ENCODE results near the gene KRTAP5-1. TPM values are rescaled to one million over a fixed set of nuclear protein-coding genes. Genes with fewer than 3 reads are reported as not detected.

Gene KRTAP5-1
- polyA plus RNA-seq, 4 donors = 0.56 to 0.96 TPM; not detected in 2

DNA sequence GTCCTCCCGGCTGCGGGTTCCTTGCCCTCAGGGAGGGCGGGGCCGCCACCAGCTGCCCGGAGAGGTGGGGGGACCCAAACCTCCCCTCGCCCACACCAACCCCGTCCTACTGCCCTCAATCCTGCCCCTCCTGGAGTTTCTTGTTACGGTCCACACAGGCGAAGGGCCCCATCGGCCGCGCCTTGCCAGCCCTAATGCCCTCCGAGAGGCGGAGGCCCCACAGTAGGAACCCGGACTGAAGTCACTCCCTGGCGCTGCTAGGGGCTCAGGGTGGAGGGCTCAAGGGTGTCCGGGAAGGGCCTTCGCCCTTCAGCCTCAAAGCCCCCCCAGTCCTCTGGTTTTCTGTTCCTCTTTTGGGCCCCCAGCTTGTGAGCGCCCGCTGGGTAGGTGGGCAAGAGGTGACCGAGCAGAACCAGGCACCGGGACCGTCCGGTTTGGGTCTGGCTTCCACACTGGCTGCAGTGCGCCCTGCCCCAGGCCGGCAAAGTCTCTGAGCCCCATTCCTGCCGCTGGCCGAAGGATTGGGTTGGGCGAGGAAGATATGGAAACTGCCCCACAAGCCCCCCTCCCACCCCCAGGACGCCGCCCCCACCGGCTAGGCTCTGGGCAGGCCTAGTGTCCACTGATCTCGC is 37.5 kb downstream of the KRTAP5-1 start:
- no peak for DNase-seq (ENCODE audit: low read depth in 4 of 4, low spot score in 2 of 4)

DNA sequence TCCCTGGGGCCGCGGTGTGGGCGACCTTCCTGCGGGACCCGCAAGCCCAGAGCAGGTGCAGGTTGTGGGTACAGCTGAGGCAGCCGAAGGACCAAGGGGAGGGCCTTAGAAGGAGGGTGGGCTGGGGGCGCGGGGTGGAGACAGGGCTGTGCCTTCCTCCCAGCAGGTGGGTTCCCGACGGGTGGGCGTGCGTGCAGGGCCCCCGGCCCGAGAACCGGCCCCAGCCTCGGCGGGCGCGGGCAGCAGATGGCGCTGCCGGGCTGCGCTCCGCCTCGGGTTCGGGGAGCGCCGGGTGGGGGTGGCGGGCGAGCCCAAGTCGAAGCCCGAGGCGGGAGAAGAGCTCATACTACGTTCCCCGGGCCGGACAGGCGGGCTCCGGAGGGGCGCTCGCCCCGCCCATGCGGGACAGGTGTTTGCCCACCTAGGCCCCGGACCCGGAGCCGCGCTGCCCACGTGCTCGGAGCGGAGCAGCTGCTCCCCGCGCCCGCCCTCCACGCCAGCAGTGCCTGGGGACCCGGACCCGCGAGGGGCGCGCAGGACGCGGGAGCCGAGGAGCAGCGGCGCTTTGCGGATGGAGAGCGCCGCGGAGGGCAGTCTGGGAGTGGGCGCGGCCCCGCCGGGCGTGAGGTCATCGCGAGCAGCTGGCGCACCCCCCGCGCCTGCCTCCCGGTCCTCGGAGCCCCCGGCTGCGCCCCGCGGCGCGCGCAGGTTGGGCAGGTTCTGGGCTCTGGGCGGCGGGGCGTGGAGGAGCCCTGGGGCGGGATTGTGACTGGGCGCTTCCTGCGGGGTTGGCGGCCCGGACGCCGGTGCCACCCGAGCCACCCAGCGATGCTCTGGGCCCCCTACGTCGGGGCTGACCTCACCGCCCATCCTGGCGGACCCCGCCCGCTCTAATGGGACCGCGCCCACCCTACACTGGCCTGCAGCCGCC is 38.3 kb downstream of the KRTAP5-1 start:
- DNase-seq (ENCODE audit: low read depth in 4 of 4, low spot score in 2 of 4) = no peak

DNA sequence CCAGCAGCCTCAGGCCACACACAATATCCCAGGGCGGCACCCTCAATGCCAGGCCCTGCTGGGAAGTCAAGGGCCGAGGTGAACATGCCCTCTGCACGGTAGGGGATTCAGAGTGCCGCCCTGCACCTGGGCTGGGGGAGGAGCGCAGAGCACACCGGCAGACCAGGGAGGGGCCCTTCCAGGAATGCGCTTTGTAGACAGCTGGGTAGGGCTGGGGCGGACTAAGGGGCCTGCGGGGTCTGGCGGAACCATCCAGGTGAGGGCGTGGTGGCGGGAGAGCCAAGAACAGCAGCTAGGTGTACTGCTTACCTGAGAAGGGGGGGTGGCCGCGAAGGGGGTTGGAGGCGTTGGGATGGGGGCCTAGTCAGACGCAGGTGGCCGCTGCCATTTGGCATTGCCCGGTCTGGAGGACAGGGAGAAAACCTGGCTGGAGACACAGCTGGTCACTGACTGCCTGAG is 39.0 kb downstream of the KRTAP5-1 start:
- no peak for DNase-seq (ENCODE audit: low read depth in 4 of 4, low spot score in 2 of 4)

DNA sequence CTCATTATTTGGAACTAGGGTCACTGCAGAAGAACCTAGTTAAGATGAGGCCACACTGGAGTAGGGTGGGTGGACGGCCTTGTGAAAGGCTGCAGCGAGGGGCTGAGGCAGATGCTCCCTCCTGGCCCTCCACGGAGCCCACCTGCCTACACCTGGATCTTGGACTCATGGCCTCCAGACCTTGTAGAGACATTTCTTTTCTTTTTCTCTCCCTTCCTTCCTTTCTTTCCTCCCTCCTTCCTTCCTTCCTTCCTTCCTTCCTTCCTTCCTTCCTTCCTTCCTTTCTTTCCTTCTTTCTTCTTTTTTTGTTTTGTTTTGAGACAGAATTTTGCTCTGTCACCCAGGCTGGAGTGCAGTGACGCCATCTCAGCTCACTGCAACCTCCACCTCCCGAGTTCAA is 39.7 kb downstream of the KRTAP5-1 start:
- DNase-seq (ENCODE audit: low read depth in 4 of 4, low spot score in 2 of 4) = no peak

DNA sequence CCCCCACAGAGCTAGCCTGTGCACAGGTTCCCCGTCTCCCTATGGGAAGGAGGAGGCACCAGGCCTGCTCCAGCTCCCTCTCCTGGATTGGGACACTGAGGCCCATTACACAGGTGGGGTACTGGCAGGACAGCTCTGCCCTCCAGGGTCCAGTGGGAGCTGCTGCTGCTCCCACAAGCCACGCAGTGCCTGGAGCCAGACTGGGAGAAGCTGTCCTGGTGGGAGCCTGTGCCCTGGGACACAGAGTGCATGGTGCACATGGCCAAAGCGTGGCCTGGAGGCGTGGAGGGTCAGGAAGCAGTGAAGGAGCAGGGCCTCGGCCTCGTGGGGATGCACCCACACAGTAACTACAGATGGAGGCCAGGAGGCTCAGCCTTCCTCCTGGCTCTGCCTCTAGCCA is 40.5 kb downstream of the KRTAP5-1 start:
- no peak for DNase-seq (ENCODE audit: low read depth in 4 of 4, low spot score in 2 of 4)

DNA sequence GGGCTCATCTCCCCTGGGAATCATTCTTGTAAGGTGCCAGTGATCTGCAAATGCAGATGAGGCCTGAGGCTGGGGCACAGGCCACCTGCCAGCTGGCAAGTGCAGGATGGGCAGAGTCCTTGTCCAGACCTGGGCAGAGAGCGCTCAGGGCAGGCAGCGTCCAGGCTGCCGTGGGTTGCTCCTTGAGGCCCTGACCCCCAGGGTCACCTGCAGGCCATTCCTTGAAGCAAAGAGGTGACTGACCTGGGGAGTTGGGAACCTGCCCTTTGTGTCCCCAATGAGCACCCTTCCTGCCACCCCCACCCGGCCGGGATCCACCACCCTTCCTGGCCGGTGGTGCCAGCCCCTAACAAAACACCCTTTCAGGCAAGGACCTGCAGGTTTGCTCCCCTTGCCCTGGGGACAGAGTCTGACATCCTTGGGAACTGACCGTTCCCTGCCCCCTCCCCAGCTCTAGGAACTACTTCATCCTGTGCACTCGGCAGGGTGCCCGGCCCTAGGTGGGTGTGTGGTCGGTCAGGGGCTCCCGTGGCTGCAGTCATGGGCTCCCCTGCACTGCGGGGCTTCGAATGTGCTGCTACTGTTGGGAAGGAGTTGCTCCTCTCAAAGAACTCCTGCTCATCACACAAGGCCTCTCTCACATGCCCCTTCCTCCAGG is 41.3 kb downstream of the KRTAP5-1 start:
- no peak for DNase-seq (ENCODE audit: low read depth in 4 of 4, low spot score in 2 of 4)

DNA sequence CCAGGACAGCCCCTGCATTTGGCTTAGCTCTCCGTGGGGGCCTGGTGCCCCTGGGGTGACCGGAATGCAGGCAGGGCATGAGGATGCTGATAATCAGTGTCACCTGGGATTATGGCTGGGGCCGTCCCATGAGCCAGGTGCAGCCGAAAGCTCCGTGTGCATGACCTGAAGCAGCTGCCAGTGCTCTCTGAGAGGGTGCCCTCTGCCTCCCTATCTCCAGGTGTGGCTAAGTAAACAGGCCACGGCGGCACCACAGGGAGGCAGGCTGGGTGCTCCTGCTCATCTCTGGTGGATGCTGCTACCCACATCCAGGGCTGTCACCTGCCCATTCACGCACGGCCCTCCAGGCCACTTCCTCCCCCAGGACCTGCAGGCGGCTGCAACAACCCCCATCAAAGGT is 42.8 kb downstream of the KRTAP5-1 start:
- DNase-seq (ENCODE audit: low read depth in 4 of 4, low spot score in 2 of 4) = no peak

DNA sequence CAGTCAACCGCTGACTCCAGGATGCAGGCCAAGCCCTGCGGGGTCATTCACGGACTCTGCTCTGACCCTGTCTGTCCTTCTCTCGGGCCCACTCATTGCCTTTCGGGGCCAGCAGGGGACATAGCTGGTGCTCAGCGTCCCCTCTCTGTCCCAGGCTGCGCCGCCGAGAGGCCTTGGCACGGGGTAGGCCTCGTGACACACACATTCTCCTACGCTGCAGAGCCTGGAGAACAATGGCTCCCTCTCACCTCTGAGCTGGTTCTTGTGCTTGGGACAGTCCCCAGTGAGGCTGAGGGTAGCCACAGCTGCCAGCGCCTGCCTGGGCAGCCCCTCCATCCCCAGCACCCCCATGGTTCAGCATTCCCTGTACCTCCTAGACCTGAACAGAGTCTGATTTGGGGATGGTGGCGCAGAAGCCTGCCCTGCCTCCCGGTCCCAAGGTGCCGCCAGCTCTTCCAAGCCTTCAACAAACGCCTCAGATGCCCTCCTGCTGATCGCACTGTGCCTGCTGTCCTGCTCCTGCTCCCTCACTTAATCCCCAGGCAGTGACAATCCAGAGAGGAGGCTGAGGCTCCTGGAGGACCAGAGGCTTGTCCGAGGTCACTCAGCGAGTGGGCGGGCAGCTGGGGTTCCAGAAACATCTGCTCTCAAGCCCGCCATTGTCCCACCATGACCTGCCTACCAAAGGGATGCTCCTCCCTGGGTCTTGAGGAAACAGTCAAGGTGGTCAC is 43.4 kb downstream of the KRTAP5-1 start:
- no peak for DNase-seq (ENCODE audit: low read depth in 4 of 4, low spot score in 2 of 4)

DNA sequence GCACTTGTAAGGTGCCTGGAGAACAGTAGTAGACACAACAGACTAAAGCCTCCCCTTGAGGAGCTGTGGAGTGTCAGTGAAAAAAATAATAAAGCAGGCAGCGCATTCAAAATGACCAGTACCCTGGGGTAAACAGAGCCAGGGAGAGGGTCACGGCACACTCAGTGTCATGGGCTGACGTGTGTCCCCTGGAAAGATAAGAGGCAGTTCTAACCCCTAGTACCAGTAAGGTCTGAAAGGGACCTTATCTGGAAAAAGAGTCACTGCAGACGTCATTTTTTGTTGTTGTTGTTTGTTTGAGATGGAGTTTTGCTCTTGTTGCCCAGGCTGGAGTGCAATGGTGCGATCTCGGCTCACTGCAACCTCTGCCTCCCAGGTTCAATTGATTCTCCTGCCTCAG is 45.0 kb downstream of the KRTAP5-1 start:
- DNase-seq (ENCODE audit: low read depth in 4 of 4, low spot score in 2 of 4) = no peak

DNA sequence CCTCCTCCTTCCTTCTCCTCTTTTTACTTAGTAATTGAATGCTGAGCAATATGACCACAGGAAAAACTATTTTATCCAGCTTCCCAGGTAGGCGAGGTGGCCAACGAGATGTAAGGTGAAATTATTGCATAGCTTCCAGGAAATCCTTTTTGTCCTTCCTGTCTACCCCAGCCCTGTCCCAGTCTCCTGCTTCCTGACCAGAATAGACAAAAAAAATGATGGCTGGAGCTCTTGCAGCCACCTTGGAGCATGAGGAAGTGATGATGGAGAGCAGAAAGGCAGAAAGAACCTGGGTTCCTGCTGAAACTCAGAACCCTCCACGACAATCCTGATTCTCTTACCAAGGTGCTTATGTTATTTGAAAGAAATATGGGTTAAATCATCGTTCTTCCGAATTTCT is 46.9 kb downstream of the KRTAP5-1 start:
- no peak for DNase-seq (ENCODE audit: low read depth in 4 of 4, low spot score in 2 of 4)

DNA sequence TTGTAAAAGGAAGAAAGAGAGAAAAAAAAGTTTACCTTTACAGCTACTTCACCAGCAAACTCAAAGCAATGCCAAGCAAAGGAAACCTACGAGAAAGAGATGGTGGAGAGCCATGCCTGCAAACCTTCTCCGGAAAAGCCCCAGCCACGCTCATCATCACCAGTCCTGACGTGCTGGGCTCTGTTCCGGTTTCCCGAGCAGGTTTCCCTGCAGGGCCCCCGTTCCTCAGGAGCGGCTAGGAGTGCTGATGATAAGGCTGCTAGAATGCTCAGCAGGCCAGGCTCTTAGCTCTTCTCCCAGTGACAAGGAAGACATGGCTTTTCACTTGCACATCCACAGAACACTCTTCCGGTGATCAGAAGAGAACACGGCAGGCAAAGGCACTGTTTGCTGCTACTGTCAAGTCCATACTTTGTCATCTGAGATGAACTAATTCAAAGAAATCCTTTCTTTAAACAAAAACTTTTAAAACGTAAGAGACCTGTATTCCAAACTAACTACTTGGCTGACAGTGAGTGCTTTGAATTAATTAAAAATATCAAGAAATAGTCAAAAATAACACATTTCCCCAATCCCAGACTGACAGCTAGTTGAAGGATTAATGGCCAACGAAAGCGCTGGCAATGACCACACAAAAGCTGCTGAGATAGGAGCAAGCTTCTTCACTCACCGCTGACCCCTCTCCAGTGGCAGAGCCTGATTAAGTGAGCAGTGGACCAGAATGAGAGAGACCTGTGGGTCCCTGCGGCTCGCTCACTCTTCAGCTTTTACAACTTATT is 48.8 kb downstream of the KRTAP5-1 start:
- no peak for DNase-seq (ENCODE audit: low read depth in 4 of 4, low spot score in 2 of 4)

DNA sequence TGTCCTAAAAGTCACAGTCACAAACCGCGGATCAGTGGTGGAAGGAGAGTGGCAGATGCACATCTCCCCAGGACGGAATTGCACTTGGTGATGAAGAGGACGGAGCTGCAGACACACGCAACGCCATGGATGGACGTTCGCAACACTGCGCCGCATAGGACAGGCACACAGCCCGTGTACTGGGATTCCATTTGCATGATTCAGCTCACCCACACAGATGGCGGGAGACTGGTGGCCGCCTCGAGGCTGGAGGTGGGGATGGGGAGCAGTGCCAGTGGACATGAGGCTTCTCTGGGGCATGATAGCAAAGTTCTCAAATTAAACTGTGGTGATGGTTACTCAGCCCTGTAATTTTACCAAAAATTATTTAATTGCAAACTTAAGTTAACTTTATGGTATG is 50.4 kb downstream of the KRTAP5-1 start:
- DNase-seq (ENCODE audit: low read depth in 4 of 4, low spot score in 2 of 4) = no peak

Other genes with a start within 250 kb of the KRTAP5-1 start
- gene BRSK2, start 195.3 kb downstream of the KRTAP5-1 start, polyA plus RNA-seq (ENCODE audit: insufficient read length in 4 of 4) = 1 to 10 TPM in 1 of 4 donors, under 1 TPM in 3; 0.41 to 1.5 (median 0.71) TPM
- gene MOB2, start 98.5 kb downstream of the KRTAP5-1 start, polyA plus RNA-seq (ENCODE audit: insufficient read length in 4 of 4) = 10 to 100 TPM; 30.3 to 34.8 (median 33.6) TPM
- gene DUSP8, start 13.0 kb downstream of the KRTAP5-1 start, polyA plus RNA-seq (ENCODE audit: insufficient read length in 4 of 4) = 1 to 10 TPM; 2.6 to 5.0 (median 3.6) TPM
- gene KRTAP5-2, start 13.0 kb upstream of the KRTAP5-1 start, polyA plus RNA-seq (ENCODE audit: insufficient read length in 4 of 4) = under 1 TPM in 1 of 4 donors, not detected in 3; 0.13 TPM
- gene KRTAP5-3, start 23.2 kb upstream of the KRTAP5-1 start, polyA plus RNA-seq (ENCODE audit: insufficient read length in 4 of 4) = not detected
- gene KRTAP5-4, start 36.9 kb upstream of the KRTAP5-1 start, polyA plus RNA-seq (ENCODE audit: insufficient read length in 4 of 4) = not detected
- gene KRTAP5-5, start 44.5 kb upstream of the KRTAP5-1 start, polyA plus RNA-seq (ENCODE audit: insufficient read length in 4 of 4) = under 1 TPM in 1 of 4 donors, not detected in 3; 0.13 TPM
- gene KRTAP5-6, start 111.9 kb upstream of the KRTAP5-1 start, polyA plus RNA-seq (ENCODE audit: insufficient read length in 4 of 4) = under 1 TPM in 1 of 4 donors, not detected in 3; 0.31 TPM
- under 1 TPM; 0.11 to 0.46 (median 0.32) TPM for gene IFITM10, start 165.3 kb upstream of the KRTAP5-1 start, polyA plus RNA-seq (ENCODE audit: insufficient read length in 4 of 4)
- 100 to 1,000 TPM; 218 to 295 (median 242) TPM for gene CTSD, start 178.6 kb upstream of the KRTAP5-1 start, polyA plus RNA-seq (ENCODE audit: insufficient read length in 4 of 4)
- 1 to 10 TPM in 1 of 4 donors, under 1 TPM in 3; 0.14 to 1.0 (median 0.23) TPM for gene SYT8, start 249.7 kb upstream of the KRTAP5-1 start, polyA plus RNA-seq (ENCODE audit: insufficient read length in 4 of 4)